ENCODE results near the gene IRAK2. TPM values are rescaled to one million over a fixed set of nuclear protein-coding genes. Genes with fewer than 3 reads are reported as not detected.

IRAK2 gene
- total RNA-seq, 1 experiment from 2014 or later: 0.34 TPM

GRCh38 chr3:10149226-10149625 lies 15.5 kb upstream of the IRAK2 start:
- Histone ChIP-seq H3K27me3 (replicated peaks; ENCODE audit: insufficient read depth, low read depth, low read length, poor library complexity) (no peaks in the 10 kb centered on the region), H3K36me3 (ENCODE audit: insufficient read depth, low read length, poor library complexity, severe bottlenecking) (peaks cover 55% of the 10 kb centered on the region), H3K4me1 (ENCODE audit: insufficient read depth, low read length, poor library complexity, severe bottlenecking) (no peaks in the 10 kb centered on the region), H3K9me3 (ENCODE audit: low read depth, low read length, poor library complexity, severe bottlenecking) (no peaks in the 10 kb centered on the region), H3K4me3 (ENCODE audit: low read depth, low read length, poor library complexity, severe bottlenecking) (no peak overlapping the region), H3K27ac (ENCODE audit: low read depth, low read length, poor library complexity, severe bottlenecking) (no peak overlapping the region)
- POLR2A ChIA-PET (ENCODE audit: low non-redundant PET): no interaction called here
- TF ChIP-seq EZH2 (IDR thresholded peaks at IDR 0.05; ENCODE audit: borderline replicate concordance, low read depth, low read length, poor library complexity, severe bottlenecking) (no peak), CTCF (conservative IDR thresholded peaks at IDR 0.05; ENCODE audit: low read depth, low read length) (no peak)
- CTCF ChIA-PET: no interaction called here
- BruUV-seq (replicated peaks): no TSS peak
- no peak for DNase-seq (ENCODE audit: low spot score)
- intact Hi-C loops (cut with micrococcal nuclease; ENCODE audit: unreplicated experiment): no loop called here

GRCh38 chr3:10150987-10151386 lies 13.7 kb upstream of the IRAK2 start:
- no peak for DNase-seq (ENCODE audit: low spot score)
- CTCF ChIA-PET: no interaction called here
- H3K9me3 ChIP-seq (ENCODE audit: low read depth, low read length, poor library complexity, severe bottlenecking): no peaks in the 10 kb centered on the region
- H3K27ac ChIP-seq (ENCODE audit: low read depth, low read length, poor library complexity, severe bottlenecking): no peak overlapping the region
- POLR2A ChIA-PET (ENCODE audit: low non-redundant PET): no interaction called here
- intact Hi-C loops (cut with micrococcal nuclease; ENCODE audit: unreplicated experiment): no loop called here
- TF ChIP-seq CTCF (conservative IDR thresholded peaks at IDR 0.05; ENCODE audit: low read depth, low read length): no peak
- TF ChIP-seq EZH2 (IDR thresholded peaks at IDR 0.05; ENCODE audit: borderline replicate concordance, low read depth, low read length, poor library complexity, severe bottlenecking): no peak
- no peak overlapping the region for H3K4me3 ChIP-seq (ENCODE audit: low read depth, low read length, poor library complexity, severe bottlenecking)
- peaks cover 48% of the 10 kb centered on the region for H3K36me3 ChIP-seq (ENCODE audit: insufficient read depth, low read length, poor library complexity, severe bottlenecking)
- no TSS peak for BruUV-seq (replicated peaks)
- no peaks in the 10 kb centered on the region for H3K27me3 ChIP-seq (replicated peaks; ENCODE audit: insufficient read depth, low read depth, low read length, poor library complexity)
- no peaks in the 10 kb centered on the region for H3K4me1 ChIP-seq (ENCODE audit: insufficient read depth, low read length, poor library complexity, severe bottlenecking)

- no peak for DNase-seq (ENCODE audit: low spot score)
- H3K4me3 ChIP-seq (ENCODE audit: low read depth, low read length, poor library complexity, severe bottlenecking): no peak overlapping the region
- intact Hi-C loops (cut with micrococcal nuclease; ENCODE audit: unreplicated experiment): no loop called here
- H3K36me3 ChIP-seq (ENCODE audit: insufficient read depth, low read length, poor library complexity, severe bottlenecking): peaks cover 38% of the 10 kb centered on the region
- no peaks in the 10 kb centered on the region for H3K27me3 ChIP-seq (replicated peaks; ENCODE audit: insufficient read depth, low read depth, low read length, poor library complexity)
- H3K4me1 ChIP-seq (ENCODE audit: insufficient read depth, low read length, poor library complexity, severe bottlenecking): no peaks in the 10 kb centered on the region
- ChIA-PET POLR2A (ENCODE audit: low non-redundant PET) (no interaction called here), CTCF (no interaction called here)
- no TSS peak for BruUV-seq (replicated peaks)
- H3K9me3 ChIP-seq (ENCODE audit: low read depth, low read length, poor library complexity, severe bottlenecking): no peaks in the 10 kb centered on the region
- TF ChIP-seq EZH2 (IDR thresholded peaks at IDR 0.05; ENCODE audit: borderline replicate concordance, low read depth, low read length, poor library complexity, severe bottlenecking) (no peak), CTCF (conservative IDR thresholded peaks at IDR 0.05; ENCODE audit: low read depth, low read length) (no peak)
- no peak overlapping the region for H3K27ac ChIP-seq (ENCODE audit: low read depth, low read length, poor library complexity, severe bottlenecking)
Observed at GRCh38 chr3:10154335-10155122, 10.2 kb upstream of the IRAK2 start.
